ENCODE results near the gene JAM2.

The JAM2 gene

DNA sequence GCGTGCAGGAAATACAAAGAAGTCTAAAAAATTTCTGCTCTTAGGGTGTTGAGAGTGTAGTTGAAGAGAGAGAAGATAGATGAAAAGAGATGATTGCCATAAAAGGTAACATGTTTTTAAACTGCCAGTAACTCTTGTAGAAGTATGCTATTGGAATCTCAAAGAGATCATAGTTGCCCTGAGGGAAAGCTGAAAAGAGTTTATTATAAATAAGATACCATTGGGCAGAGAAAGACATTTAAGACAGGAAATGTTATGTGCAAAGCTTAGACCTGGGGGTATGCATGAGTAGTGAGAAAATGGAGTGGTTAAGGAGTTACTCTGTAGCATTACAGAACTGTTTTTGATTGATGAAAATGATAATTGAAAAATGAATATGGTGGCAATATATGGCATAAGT, 113.4 kb downstream of the JAM2 start:
- DNase-seq (ENCODE audit: low spot score): no peak
- no peak for TF ChIP-seq CTCF (IDR thresholded peaks at IDR 0.05)
- no peak overlapping the region for H3K4me3 ChIP-seq

GRCh38 chr21:25756190-25756932, 117.3 kb downstream of the JAM2 start:
- no peak overlapping the region for H3K4me3 ChIP-seq
- no peak for TF ChIP-seq CTCF (IDR thresholded peaks at IDR 0.05)
- no peak overlapping the region for H3K27ac ChIP-seq
- DNase-seq (ENCODE audit: low spot score): no peak

More for the DNA sequence above, 113.4 kb downstream of the JAM2 start:
- no peak overlapping the region for H3K27ac ChIP-seq

DNA sequence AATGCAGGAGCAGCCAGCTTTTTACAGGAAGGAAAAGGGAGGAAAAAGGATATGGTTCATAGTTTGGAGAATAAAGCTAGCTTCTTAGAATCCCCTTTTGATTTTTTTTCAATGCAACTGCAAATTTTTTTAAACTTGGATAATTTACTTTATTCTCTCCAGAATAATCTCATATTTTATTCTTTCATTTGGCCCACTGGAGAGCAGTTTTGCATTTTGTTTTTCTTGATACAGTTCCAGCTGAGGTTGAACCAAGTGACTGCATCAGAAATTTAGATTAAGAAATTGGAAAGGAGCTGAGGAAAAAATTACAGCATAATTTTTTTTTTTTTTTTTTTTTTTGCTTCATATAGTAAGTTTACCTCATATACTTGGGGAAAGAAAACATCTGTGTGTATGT, 118.5 kb downstream of the JAM2 start:
- Histone ChIP-seq H3K4me3 (no peak overlapping the region), H3K27ac (no peak overlapping the region)
- no peak for DNase-seq (ENCODE audit: low spot score)
- no peak for TF ChIP-seq CTCF (IDR thresholded peaks at IDR 0.05)

GRCh38 chr21:25759573-25759972, 120.5 kb downstream of the JAM2 start:
- no peak for TF ChIP-seq CTCF (IDR thresholded peaks at IDR 0.05)
- no peak overlapping the region for H3K4me3 ChIP-seq
- no peak for DNase-seq (ENCODE audit: low spot score)
- no peak overlapping the region for H3K27ac ChIP-seq

DNA sequence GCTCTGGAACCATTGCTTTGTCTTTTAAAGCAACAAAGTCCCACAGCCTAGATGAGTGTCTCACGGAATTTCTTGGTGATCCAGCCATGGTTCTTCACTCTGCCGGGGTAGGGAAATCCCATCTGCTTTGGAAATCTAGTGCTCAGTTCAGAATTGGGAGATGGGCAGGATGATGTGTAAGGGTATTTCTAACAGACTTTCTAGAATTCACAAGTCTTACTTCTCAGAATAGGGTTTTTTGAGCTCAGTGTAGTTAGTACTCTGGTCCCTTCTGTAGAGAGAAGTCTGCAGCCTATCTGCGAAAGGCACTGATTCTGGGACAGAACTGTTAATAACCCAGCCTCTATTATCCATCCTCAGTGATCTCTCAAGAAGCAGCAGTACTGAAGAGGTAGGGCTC, 121.0 kb downstream of the JAM2 start:
- DNase-seq (ENCODE audit: low spot score): no peak
- H3K4me3 ChIP-seq: no peak overlapping the region
- no peak for TF ChIP-seq CTCF (IDR thresholded peaks at IDR 0.05)
- no peak overlapping the region for H3K27ac ChIP-seq

- DNase-seq (ENCODE audit: low spot score): no peak
- Histone ChIP-seq H3K4me3 (no peak overlapping the region), H3K27ac (no peak overlapping the region)
- no peak for TF ChIP-seq CTCF (IDR thresholded peaks at IDR 0.05)
Measured at GRCh38 chr21:25760677-25761076, 121.6 kb downstream of the JAM2 start.

GRCh38 chr21:25764065-25764464, 125.0 kb downstream of the JAM2 start:
- H3K27ac ChIP-seq: no peak overlapping the region
- TF ChIP-seq CTCF (IDR thresholded peaks at IDR 0.05): no peak
- no peak for DNase-seq (ENCODE audit: low spot score)

More at GRCh38 chr21:25764065-25764464, 125.0 kb downstream of the JAM2 start:
- no peak overlapping the region for H3K4me3 ChIP-seq
